ENCODE measurements around the gene ALK. TPM values are rescaled to one million over a fixed set of nuclear protein-coding genes. Genes with fewer than 3 reads are reported as not detected.

ALK gene
- total RNA-seq, 1 donor from 2014 or later = 0.14 TPM

DNA sequence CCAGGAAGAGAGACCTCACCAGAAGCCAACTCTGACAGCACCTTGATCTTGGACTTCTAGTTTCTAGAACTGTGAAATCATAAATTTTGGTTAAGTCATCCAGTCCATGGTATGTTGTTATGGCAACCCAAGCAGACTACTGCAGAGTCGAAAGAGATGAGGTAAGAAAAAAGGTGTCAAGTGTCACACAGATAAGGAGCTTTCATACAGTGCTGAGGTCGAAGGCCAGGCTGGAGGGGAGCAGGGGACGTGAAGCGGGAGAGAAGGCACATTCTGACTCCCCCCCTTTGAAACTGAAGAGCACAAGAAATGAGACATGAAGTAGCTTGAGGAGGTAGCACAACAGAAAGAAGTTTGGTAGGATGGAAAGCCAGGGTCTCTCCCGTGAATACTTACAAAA lies 110.4 kb downstream of the ALK start:
- H3K4me1 ChIP-seq = no peaks in the 10 kb centered on the region
- DNase-seq = no peak
- TF ChIP-seq, protein P1, sequence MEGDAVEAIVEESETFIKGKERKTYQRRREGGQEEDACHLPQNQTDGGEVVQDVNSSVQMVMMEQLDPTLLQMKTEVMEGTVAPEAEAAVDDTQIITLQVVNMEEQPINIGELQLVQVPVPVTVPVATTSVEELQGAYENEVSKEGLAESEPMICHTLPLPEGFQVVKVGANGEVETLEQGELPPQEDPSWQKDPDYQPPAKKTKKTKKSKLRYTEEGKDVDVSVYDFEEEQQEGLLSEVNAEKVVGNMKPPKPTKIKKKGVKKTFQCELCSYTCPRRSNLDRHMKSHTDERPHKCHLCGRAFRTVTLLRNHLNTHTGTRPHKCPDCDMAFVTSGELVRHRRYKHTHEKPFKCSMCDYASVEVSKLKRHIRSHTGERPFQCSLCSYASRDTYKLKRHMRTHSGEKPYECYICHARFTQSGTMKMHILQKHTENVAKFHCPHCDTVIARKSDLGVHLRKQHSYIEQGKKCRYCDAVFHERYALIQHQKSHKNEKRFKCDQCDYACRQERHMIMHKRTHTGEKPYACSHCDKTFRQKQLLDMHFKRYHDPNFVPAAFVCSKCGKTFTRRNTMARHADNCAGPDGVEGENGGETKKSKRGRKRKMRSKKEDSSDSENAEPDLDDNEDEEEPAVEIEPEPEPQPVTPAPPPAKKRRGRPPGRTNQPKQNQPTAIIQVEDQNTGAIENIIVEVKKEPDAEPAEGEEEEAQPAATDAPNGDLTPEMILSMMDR (IDR thresholded peaks at IDR 0.05; ENCODE audit: borderline replicate concordance) = no peak
- H3K4me3 ChIP-seq = no peak overlapping the region
- no peaks in the 10 kb centered on the region for H3K36me3 ChIP-seq
- H3K9me3 ChIP-seq (replicated peaks) = no peaks in the 10 kb centered on the region
- peaks cover 65% of the 10 kb centered on the region for H3K27me3 ChIP-seq (ENCODE audit: low read depth)
- intact Hi-C loops (cut with micrococcal nuclease) = no loop called here
- H3K27ac ChIP-seq (replicated peaks) = no peak overlapping the region

DNA sequence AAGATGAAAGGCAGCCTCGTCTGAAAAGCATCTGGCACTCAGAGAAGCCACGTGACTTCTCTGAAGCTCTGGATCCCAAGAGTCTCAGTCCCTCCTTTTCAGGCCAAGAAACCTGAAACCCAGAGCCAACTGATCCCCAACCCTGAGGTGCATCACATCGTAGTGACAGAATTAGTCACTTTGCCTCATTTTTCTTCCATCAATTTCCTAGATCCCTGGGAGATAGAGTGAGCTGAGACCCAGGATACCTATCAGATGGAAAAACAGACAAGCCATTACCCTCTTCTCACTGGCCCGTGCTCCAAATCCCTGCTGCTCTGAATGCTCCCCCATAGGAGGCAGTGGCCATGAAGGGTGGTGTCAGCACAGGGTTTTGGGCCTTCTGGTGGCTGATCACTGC lies 113.1 kb downstream of the ALK start:
- DNase-seq = no peak
- peaks cover 87% of the 10 kb centered on the region for H3K27me3 ChIP-seq (ENCODE audit: low read depth)
- H3K4me3 ChIP-seq = no peak overlapping the region
- H3K4me1 ChIP-seq = no peaks in the 10 kb centered on the region
- no peaks in the 10 kb centered on the region for H3K36me3 ChIP-seq
- H3K27ac ChIP-seq (replicated peaks) = no peak overlapping the region
- TF ChIP-seq, protein P1 (IDR thresholded peaks at IDR 0.05; ENCODE audit: borderline replicate concordance) = no peak
- H3K9me3 ChIP-seq (replicated peaks) = no peaks in the 10 kb centered on the region
- intact Hi-C loops (cut with micrococcal nuclease) = no loop called here

DNA sequence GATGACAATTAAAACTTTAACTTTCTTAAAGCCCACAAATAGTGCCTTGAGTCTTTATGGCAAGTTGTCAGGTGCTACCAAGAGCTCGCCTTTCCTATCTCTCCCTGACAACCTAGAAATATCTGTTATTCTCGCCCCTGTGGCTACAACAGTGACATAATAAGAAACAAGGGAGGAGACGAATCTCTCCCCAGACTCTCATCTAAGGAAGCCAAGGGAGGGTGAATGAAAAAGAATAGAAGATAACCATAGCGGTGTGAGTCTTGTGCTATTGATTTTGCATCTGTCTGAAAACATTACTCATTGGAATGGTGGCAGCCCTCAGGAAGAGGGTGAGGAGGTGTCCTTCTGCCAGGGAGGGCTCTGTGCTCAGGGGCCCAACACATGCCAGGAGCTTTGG lies 114.3 kb downstream of the ALK start:
- Histone ChIP-seq H3K36me3 (no peaks in the 10 kb centered on the region), H3K9me3 (replicated peaks) (no peaks in the 10 kb centered on the region), H3K27ac (replicated peaks) (no peak overlapping the region), H3K4me3 (no peak overlapping the region), H3K4me1 (no peaks in the 10 kb centered on the region), H3K27me3 (ENCODE audit: low read depth) (peaks cover 75% of the 10 kb centered on the region)
- DNase-seq = no peak
- TF ChIP-seq, protein P1 (IDR thresholded peaks at IDR 0.05; ENCODE audit: borderline replicate concordance) = no peak
- intact Hi-C loops (cut with micrococcal nuclease) = no loop called here

DNA sequence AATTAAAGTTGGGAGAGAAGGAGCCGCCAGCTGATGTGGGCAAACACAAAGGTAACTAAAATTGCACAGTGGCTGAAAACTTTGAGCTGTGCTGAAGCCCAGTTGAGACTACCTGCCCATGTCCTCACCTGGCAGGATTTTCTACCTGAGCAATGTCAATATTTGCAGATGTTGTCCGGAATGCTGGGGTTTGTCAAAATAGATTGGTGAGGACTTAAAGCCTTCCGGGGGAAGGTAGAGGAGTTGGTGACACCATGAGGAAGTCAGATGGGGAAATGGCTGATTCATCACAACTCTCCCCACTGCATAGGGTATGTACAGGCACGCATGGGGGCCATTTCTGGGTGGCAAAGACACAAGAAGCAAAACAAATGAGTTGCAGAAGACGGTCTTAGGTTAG lies 114.9 kb downstream of the ALK start:
- H3K36me3 ChIP-seq = no peaks in the 10 kb centered on the region
- peaks cover 69% of the 10 kb centered on the region for H3K27me3 ChIP-seq (ENCODE audit: low read depth)
- no peak overlapping the region for H3K27ac ChIP-seq (replicated peaks)
- intact Hi-C loops (cut with micrococcal nuclease) = no loop called here
- TF ChIP-seq, protein P1 (IDR thresholded peaks at IDR 0.05; ENCODE audit: borderline replicate concordance) = no peak
- H3K4me1 ChIP-seq = no peaks in the 10 kb centered on the region
- no peak overlapping the region for H3K4me3 ChIP-seq
- no peak for DNase-seq
- no peaks in the 10 kb centered on the region for H3K9me3 ChIP-seq (replicated peaks)

DNA sequence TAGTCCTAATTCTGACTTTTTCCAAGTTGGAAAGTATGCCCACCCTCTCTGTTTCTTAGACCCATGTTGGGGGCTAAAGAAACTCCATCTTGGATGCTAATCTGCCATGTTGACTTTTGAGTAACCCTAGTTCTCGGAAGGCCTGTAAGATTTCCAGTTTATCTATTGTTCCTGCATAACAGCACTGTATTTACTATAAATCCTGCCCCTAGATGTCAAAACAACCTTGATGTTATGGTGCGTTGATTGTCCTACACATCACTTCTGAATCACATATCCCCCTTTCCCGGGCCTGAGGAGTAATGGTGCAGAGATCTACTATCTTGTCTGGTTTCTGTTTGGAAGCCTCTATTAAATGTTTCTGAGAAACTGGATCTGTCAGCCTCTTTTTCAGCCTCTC lies 116.7 kb downstream of the ALK start:
- H3K4me3 ChIP-seq = no peak overlapping the region
- no peaks in the 10 kb centered on the region for H3K4me1 ChIP-seq
- intact Hi-C loops (cut with micrococcal nuclease) = no loop called here
- H3K27ac ChIP-seq (replicated peaks) = no peak overlapping the region
- TF ChIP-seq, protein P1 (IDR thresholded peaks at IDR 0.05; ENCODE audit: borderline replicate concordance) = no peak
- no peaks in the 10 kb centered on the region for H3K9me3 ChIP-seq (replicated peaks)
- H3K36me3 ChIP-seq = no peaks in the 10 kb centered on the region
- no peak for DNase-seq
- H3K27me3 ChIP-seq (ENCODE audit: low read depth) = peaks cover 71% of the 10 kb centered on the region

DNA sequence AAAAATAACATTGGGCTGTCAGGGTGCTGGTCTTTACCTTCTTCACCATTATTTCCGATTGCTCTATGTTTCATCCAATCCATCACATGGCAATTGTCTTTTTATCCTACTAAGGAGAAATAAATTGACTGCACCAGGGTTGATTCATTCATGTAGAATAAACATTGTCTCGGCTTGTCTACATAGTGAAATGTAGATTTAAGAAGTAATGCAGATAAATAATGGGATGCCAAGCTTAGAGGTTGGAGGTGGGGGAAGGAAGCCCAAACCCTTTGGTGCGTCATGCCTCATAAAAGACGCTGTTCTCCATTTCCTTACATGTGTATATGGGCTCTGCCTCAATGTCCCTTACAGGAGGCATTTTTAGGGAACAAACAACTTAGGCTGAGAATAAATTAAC lies 117.8 kb downstream of the ALK start:
- TF ChIP-seq, protein P1 (IDR thresholded peaks at IDR 0.05; ENCODE audit: borderline replicate concordance) = no peak
- Histone ChIP-seq H3K27ac (replicated peaks) (no peak overlapping the region), H3K4me1 (no peaks in the 10 kb centered on the region), H3K4me3 (no peak overlapping the region), H3K27me3 (ENCODE audit: low read depth) (peaks cover 74% of the 10 kb centered on the region), H3K36me3 (no peaks in the 10 kb centered on the region), H3K9me3 (replicated peaks) (no peaks in the 10 kb centered on the region)
- intact Hi-C loops (cut with micrococcal nuclease) = no loop called here
- DNase-seq = no peak

Data from left ventricle myocardium inferior (tissue), 1 donor.